H1 (cell line): ENCODE data around the gene TSC22D4. TPM values are rescaled to one million over a fixed set of nuclear protein-coding genes. Genes with fewer than 3 reads are reported as not detected.

Experiments used
- CTCF ChIA-PET: fragments of 300-600 bp; sonication (Branson Sonifier 250); formaldehyde crosslinking; loops from one replicate; lab custom pipeline; 2021; ENCODE audit not compliant: partially characterized antibody; lab: Charles Lee
- POLR2A ChIA-PET: fragments of 300-600 bp; sonication (Branson Sonifier 250); formaldehyde crosslinking; loops from one replicate; lab custom pipeline; 2021; ENCODE audit warnings: inconsistent platforms; ENCODE audit not compliant: partially characterized antibody; lab: Charles Lee
- DNase-seq, 2 experiments: peaks; one replicate each; pipeline versions ENCODE4 v3.0.0 to v3.0.0-alpha.2; 2010 to 2022; ENCODE audit warnings: low spot score in 2 of 2, low read depth in 1 of 2, mixed read lengths in 1 of 2
- FAIRE-seq: peaks from 2 replicates; lab custom pipeline; 2011; peaks lifted over from hg19 to GRCh38; lab: Jason Lieb, UNC
- H2AFZ ChIP-seq: 2 replicates; pipeline ENCODE4 v1.8.1; 2012; ENCODE audit warnings: low read length, inconsistent platforms
- H2AK5ac ChIP-seq: 2 replicates; pipeline ENCODE4 v1.6.1; 2013; ENCODE audit warnings: low read depth, low read length
- H2BK120ac ChIP-seq: replicated peaks from 2 replicates; pipeline ENCODE3; 2013; ENCODE audit warnings: low read depth, low read length, inconsistent platforms
- H2BK12ac ChIP-seq: 2 replicates; pipeline ENCODE4 v1.6.1; 2013; ENCODE audit warnings: low read depth, low read length
- H2BK15ac ChIP-seq: 2 replicates; pipeline ENCODE4 v1.6.1; 2013; ENCODE audit warnings: low read length
- H2BK20ac ChIP-seq: 2 replicates; pipeline ENCODE4 v1.6.1; 2013; ENCODE audit warnings: low read length
- H2BK5ac ChIP-seq: 2 replicates; pipeline ENCODE4 v1.6.1; 2013; ENCODE audit warnings: low read depth, low read length
- H3K14ac ChIP-seq: 2 replicates; pipeline ENCODE4 v1.6.1; 2013; ENCODE audit warnings: inconsistent platforms; ENCODE audit not compliant: insufficient read length
- H3K18ac ChIP-seq: 2 replicates; pipeline ENCODE4 v1.6.1; 2013; ENCODE audit warnings: low read length; ENCODE audit errors: extremely low read depth
- H3K23ac ChIP-seq: 2 replicates; pipeline ENCODE4 v1.6.1; 2013; ENCODE audit warnings: inconsistent platforms; ENCODE audit not compliant: insufficient read length
- H3K23me2 ChIP-seq: 2 replicates; pipeline ENCODE4 v1.6.1; 2013; ENCODE audit warnings: low read depth, low read length
- H3K27ac ChIP-seq: 2 replicates; pipeline ENCODE4 v1.6.1; 2011; ENCODE audit warnings: low read depth, low read length, inconsistent platforms
- H3K27me3 ChIP-seq, 4 experiments: replicated peaks in 1 of 4; 1 replicate in 1 of 4; 2 replicates in 3 of 4; pipeline versions ENCODE4 v1.6.1 to v1.8.1; 2011 to 2013; ENCODE audit warnings: low read length in 3 of 4, mild to moderate bottlenecking in 3 of 4, inconsistent platforms in 2 of 4, mixed read lengths in 2 of 4, moderate library complexity in 1 of 4; ENCODE audit not compliant: control insufficient read depth in 3 of 4, insufficient read depth in 3 of 4; ENCODE audit errors: extremely low read depth in 1 of 4
- H3K36me3 ChIP-seq, 4 experiments: 2 replicates each; pipeline versions ENCODE4 v1.6.1 to v1.8.1; 2011 to 2013; ENCODE audit warnings: mild to moderate bottlenecking in 4 of 4, low read length in 3 of 4, moderate library complexity in 2 of 4, control low read depth in 1 of 4, inconsistent platforms in 1 of 4; ENCODE audit not compliant: insufficient read depth in 4 of 4, control insufficient read depth in 2 of 4
- H3K4ac ChIP-seq: replicated peaks from 2 replicates; pipeline ENCODE3; 2013; ENCODE audit warnings: low read length, low read depth, mixed read lengths, inconsistent platforms; ENCODE audit not compliant: insufficient read length
- H3K4me1 ChIP-seq, 4 experiments: replicated peaks in 1 of 4; 1 replicate in 1 of 4; 2 replicates in 3 of 4; pipeline versions ENCODE4 v1.6.1 to v1.8.1; 2011 to 2013; ENCODE audit warnings: low read length in 3 of 4, inconsistent platforms in 2 of 4, mixed read lengths in 1 of 4; ENCODE audit not compliant: insufficient read depth in 4 of 4, control insufficient read depth in 3 of 4
- H3K4me2 ChIP-seq, 2 experiments: 2 replicates each; pipeline versions ENCODE4 v1.6.1 to v1.8.1; 2011 to 2013; ENCODE audit warnings: low read depth in 2 of 2, low read length in 2 of 2, control low read depth in 1 of 2, inconsistent platforms in 1 of 2, mild to moderate bottlenecking in 1 of 2; ENCODE audit not compliant: insufficient read depth in 1 of 2
- H3K4me3 ChIP-seq, 4 experiments: fragments of 200-600, 300-600 bp in 1 of 4; sonication (generic), shearing (Covaris generic), sonication (Bioruptor Twin) in 1 of 4; 2 replicates each; pipeline versions ENCODE4 v1.5.1 to v1.8.1; 2011 to 2016; ENCODE audit warnings: low read length in 4 of 4, low read depth in 3 of 4, control low read depth in 2 of 4, inconsistent platforms in 2 of 4, mild to moderate bottlenecking in 2 of 4, mixed read lengths in 1 of 4, moderate library complexity in 1 of 4; ENCODE audit not compliant: insufficient read depth in 2 of 4; ENCODE audit errors: extremely low read depth in 1 of 4
- H3K56ac ChIP-seq: replicated peaks from 2 replicates; pipeline ENCODE3; 2013; ENCODE audit warnings: low read depth, mild to moderate bottlenecking, mixed read lengths, low read length, inconsistent platforms; ENCODE audit not compliant: insufficient read length
- H3K79me1 ChIP-seq: 2 replicates; pipeline ENCODE4 v1.6.1; 2013; ENCODE audit warnings: low read depth, low read length, control low read depth
- H3K79me2 ChIP-seq, 2 experiments: 2 replicates each; pipeline versions ENCODE4 v1.6.1 to v1.8.1; 2012 to 2013; ENCODE audit warnings: low read length in 2 of 2, mild to moderate bottlenecking in 2 of 2, inconsistent platforms in 1 of 2; ENCODE audit not compliant: insufficient read depth in 2 of 2, control insufficient read depth in 1 of 2
- H3K9ac ChIP-seq, 4 experiments: replicated peaks in 1 of 4; 1 replicate in 1 of 4; 2 replicates in 3 of 4; pipeline versions ENCODE4 v1.6.1 to v1.8.1; 2011 to 2013; ENCODE audit warnings: low read depth in 3 of 4, low read length in 3 of 4, control low read depth in 2 of 4, mild to moderate bottlenecking in 2 of 4, moderate library complexity in 2 of 4, inconsistent platforms in 1 of 4; ENCODE audit errors: extremely low read depth in 1 of 4
- H3K9me3 ChIP-seq, 2 experiments: 2 replicates each; pipeline versions ENCODE4 v1.6.1 to v1.8.1; 2012 to 2013; ENCODE audit warnings: mild to moderate bottlenecking in 2 of 2, moderate library complexity in 2 of 2, control low read depth in 1 of 2, inconsistent platforms in 1 of 2, low read depth in 1 of 2, low read length in 1 of 2, mixed read lengths in 1 of 2; ENCODE audit not compliant: insufficient read depth in 2 of 2
- H4K20me1 ChIP-seq, 2 experiments: replicated peaks in 1 of 2; 2 replicates each; pipeline versions ENCODE3 to v1.8.1; 2011 to 2013; ENCODE audit warnings: inconsistent platforms in 2 of 2, low read length in 2 of 2, mild to moderate bottlenecking in 1 of 2; ENCODE audit not compliant: insufficient read depth in 2 of 2, control insufficient read depth in 1 of 2
- H4K5ac ChIP-seq: 2 replicates; pipeline ENCODE4 v1.6.1; 2013; ENCODE audit warnings: low read length, low read depth, mixed read lengths, inconsistent platforms; ENCODE audit not compliant: insufficient read length
- H4K8ac ChIP-seq: 2 replicates; pipeline ENCODE4 v1.8.0; 2013; ENCODE audit warnings: mild to moderate bottlenecking, moderate library complexity, low read length, inconsistent platforms; ENCODE audit not compliant: insufficient read depth; ENCODE audit errors: extremely low read depth
- H4K91ac ChIP-seq: replicated peaks from 2 replicates; pipeline ENCODE3; 2013; ENCODE audit warnings: low read length, mixed read lengths, inconsistent platforms; ENCODE audit not compliant: insufficient read length
- BACH1 ChIP-seq: IDR thresholded peaks from 2 replicates; pipeline ENCODE4 v1.6.1; 2012; ENCODE audit warnings: low read length, improper control_type of control experiment
- JUND ChIP-seq: IDR thresholded peaks from 2 replicates; pipeline ENCODE4 v1.6.1; 2011; ENCODE audit warnings: mild to moderate bottlenecking, improper control_type of control experiment, low read length
- POLR2A ChIP-seq, 2 experiments: IDR thresholded peaks; 1 replicate in 1 of 2; 2 replicates in 1 of 2; pipeline ENCODE4 v1.6.1; 2011; ENCODE audit warnings: low read depth in 2 of 2, low read length in 2 of 2, mild to moderate bottlenecking in 2 of 2; ENCODE audit errors: control extremely low read depth in 1 of 2
- RFX5 ChIP-seq: IDR thresholded peaks from 2 replicates; pipeline ENCODE4 v1.6.1; 2011; ENCODE audit warnings: low read depth, low read length, improper control_type of control experiment, borderline replicate concordance
- SIRT6 ChIP-seq: IDR thresholded peaks from one replicate; pipeline ENCODE4 v1.7.1; 2012; ENCODE audit warnings: low read length, inconsistent platforms
- SRF ChIP-seq: IDR thresholded peaks from 2 replicates; pipeline ENCODE4 v1.6.1; 2011; ENCODE audit warnings: mild to moderate bottlenecking, low read depth, low read length, moderate library complexity
- TCF12 ChIP-seq: IDR thresholded peaks from 2 replicates; pipeline ENCODE4 v1.6.1; 2011; ENCODE audit warnings: low read depth, mild to moderate bottlenecking, low read length
- WGBS, 2 experiments: shearing (Covaris generic) in 1 of 2; methylation state at CpG; one replicate each; pipeline versions ENCODE4 v1.1.6 to v1.1.7; 2013 to 2015; ENCODE audit warnings: low lambda C conversion rate in 2 of 2, mixed read lengths in 2 of 2, inconsistent platforms in 1 of 2, low coverage in 1 of 2, missing lambda C conversion rate in 1 of 2; ENCODE audit not compliant: insufficient replicate concordance in 2 of 2, insufficient coverage in 1 of 2, insufficient read length in 1 of 2; ENCODE audit errors: extremely low coverage in 1 of 2, missing lambda C conversion rate in 1 of 2; 5-methylcytosine and 5-hydroxymethylcytosine counted together
- polyA plus RNA-seq, 7 experiments: library from polyadenylated mRNA; depleted of rRNA in 3 of 7; stranded (reverse) in 5 of 7; unstranded in 2 of 7; fragments of >200 nt in 5 of 7; fragments of 200-250 nt in 2 of 7; gene quantifications; 1 replicate in 5 of 7; 2 replicates in 1 of 7; 4 replicates in 1 of 7; pipeline versions ENCODE4 v1.2.1 to v1.2.3, GENCODE V29; 2011 to 2013; ENCODE audit warnings: missing spikeins in 2 of 7, mixed read lengths in 2 of 7
- total RNA-seq: library from RNA; stranded (reverse); fragmentation: NEBNext Ultra II Directional; extraction: Animal tissue kit (Norgen Biotek cat#: 25700); gene quantifications from 2 replicates; pipeline ENCODE4 v1.2.1, GENCODE V29; 2021

TSC22D4 gene
- total and polyA plus RNA-seq, 2 of the 8 experiments (the other 6 are each of a cell fraction or from before 2014, with no cell fraction given), result 13.2 to 20.3 TPM

DNA sequence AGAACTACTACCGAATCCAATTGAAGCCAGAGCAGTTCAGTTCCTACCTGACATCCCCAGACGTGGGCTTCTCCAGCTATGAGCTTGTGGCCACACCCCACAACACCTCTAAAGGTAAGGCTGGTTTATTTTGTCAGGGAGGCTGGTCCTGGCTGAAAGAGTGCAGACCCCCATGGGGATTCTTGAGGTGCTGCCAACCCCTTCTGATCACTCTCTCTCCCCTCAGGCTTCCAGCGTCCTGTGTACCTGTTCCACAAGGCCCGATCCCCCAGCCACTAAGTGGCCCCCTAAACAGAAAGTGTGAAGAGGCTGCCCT is 45.8 kb downstream of the TSC22D4 start:
- no peak overlapping the region for H2BK15ac ChIP-seq
- no peaks in the 10 kb centered on the region for H3K27me3 ChIP-seq
- no peak overlapping the region for H3K27ac ChIP-seq
- H3K4me3 ChIP-seq, result no peak overlapping the region
- H3K23ac ChIP-seq, result no peak overlapping the region
- H3K9me3 ChIP-seq, result no peaks in the 10 kb centered on the region
- peaks cover 8% of the 10 kb centered on the region; the same call in 1 of the 2 replicates for H3K23me2 ChIP-seq
- no peak overlapping the region; the same call in 1 of the 2 replicates for H2BK5ac ChIP-seq
- H3K4me1 ChIP-seq, result peaks cover 4 to 17% (median 10%) of the 10 kb centered on the region in 4 experiments
- DNase-seq (no peak), FAIRE-seq (no peak)
- H3K79me1 ChIP-seq, result peaks cover 2% of the 10 kb centered on the region
- H3K14ac ChIP-seq, result no peak overlapping the region
- H4K91ac ChIP-seq, result no peak overlapping the region
- H3K79me2 ChIP-seq, result peaks cover 0 to 49% of the 10 kb centered on the region in 2 experiments; a peak in 3 of 4 replicates
- H3K18ac ChIP-seq, result no peak overlapping the region
- H4K5ac ChIP-seq, result no peak overlapping the region
- H2AFZ ChIP-seq, result no peak overlapping the region
- H3K56ac ChIP-seq, result no peak overlapping the region
- no peak overlapping the region for H3K4ac ChIP-seq
- H2AK5ac ChIP-seq, result no peak overlapping the region
- CTCF ChIA-PET, result interaction anchor here (1.3 to 2.7 kb wide), 3 partner anchors 11 to 26 kb away, joined by 3 to 9 read pairs (median 8); no protein-coding TSS in a partner anchor
- POLR2A ChIA-PET, result interaction anchor here (1.0 to 5.2 kb wide), 2 partner anchors 19 to 68 kb away, joined by 3 to 55 read pairs; no protein-coding TSS in a partner anchor
- no peak overlapping the region for H2BK12ac ChIP-seq
- peak overlapping the region; percentile 11; the same call in 1 of the 2 replicates for H4K8ac ChIP-seq
- H4K20me1 ChIP-seq, result peaks cover 8% of the 10 kb centered on the region in 2 experiments
- H2BK120ac ChIP-seq, result no peak overlapping the region
- 82% methylated on average over 4 of the region's 4 CpGs; no CpG with 5 or more reads in 1 of the 2 experiments for WGBS, 2 experiments
- H3K9ac ChIP-seq, result no peak overlapping the region
- peaks cover 2 to 44% (median 18%) of the 10 kb centered on the region in 4 experiments; a peak in 6 of 8 replicates for H3K36me3 ChIP-seq
- TF ChIP-seq RFX5, result no peak
- TF ChIP-seq BACH1, result no peak
- no peak for TF ChIP-seq JUND
- peak in 1 of 2 experiments; percentile 46; a peak in 1 of 3 replicates for TF ChIP-seq POLR2A (IDR thresholded peaks at IDR 0.05; ENCODE audit: control extremely low read depth in 1 of 2, low read depth in 2 of 2, low read length in 2 of 2)
- no peak for TF ChIP-seq TCF12
- TF ChIP-seq SRF, result no peak
- no peak for TF ChIP-seq SIRT6
- H3K4me2 ChIP-seq, result no peak overlapping the region; a peak in 1 of 4 replicates
- H2BK20ac ChIP-seq, result no peak overlapping the region
